HG02885 (cell line): ENCODE results near the gene RIT1.
"Not testable (repeated sequence)": the region's sequence is repeated elsewhere in the genome, so short reads cannot be mapped to it uniquely, and the experiment has no call there.

Source experiments
- ATAC-seq: cut with Tn5 transposase; IDR thresholded peaks from one replicate; pipeline ENCODE4 v1.9.1; 2021; ENCODE audit warnings: mild to moderate bottlenecking; ENCODE audit not compliant: unreplicated experiment, poor library complexity

RIT1 gene

GRCh38 chr1:155896476-155896875 is 14.7 kb downstream of the RIT1 start:
- not testable (repeated sequence) for ATAC-seq

- not testable (repeated sequence) for ATAC-seq
Observed at GRCh38 chr1:155895617-155896016, 15.5 kb downstream of the RIT1 start.

- no peak for ATAC-seq
Observed at GRCh38 chr1:155893389-155894142, 17.6 kb downstream of the RIT1 start.

DNA sequence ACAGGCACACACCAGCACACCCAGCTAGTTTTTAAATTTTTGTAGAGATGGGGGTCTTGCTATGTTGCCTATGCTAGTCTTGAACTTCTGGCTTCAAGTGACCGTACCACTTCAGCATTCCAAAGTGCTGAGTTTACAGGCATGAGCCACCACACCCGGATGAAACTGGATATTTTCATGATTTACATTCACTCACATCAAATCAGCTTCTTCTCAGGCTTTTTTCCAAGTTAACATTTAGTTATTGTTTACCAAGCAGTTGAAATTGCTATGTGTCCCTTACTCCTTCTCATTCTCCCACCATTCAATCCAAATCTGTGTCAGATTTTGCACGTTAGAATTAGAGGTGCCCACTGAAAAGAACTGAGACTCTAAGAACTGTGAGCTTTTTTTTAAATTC is 18.4 kb downstream of the RIT1 start:
- ATAC-seq, result no peak

DNA sequence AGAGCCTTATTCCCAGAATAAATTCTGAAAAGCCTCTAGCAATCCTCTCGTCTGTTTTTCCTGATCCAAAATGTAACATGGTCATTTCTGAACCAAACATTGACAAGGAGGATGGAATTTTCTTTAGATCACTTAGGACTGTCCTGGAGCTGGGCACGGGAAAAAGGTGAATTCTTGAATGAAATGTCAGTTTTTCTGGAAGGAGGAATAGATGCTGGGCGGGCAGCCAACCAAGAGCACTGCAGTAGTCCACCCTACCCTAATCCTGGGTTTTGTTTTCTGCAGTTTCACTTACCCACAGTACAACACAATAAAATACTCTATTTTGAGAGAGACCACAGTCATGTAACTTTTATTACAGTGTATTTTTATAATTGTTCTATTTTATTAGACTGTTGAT is 20.9 kb downstream of the RIT1 start:
- no peak for ATAC-seq

- no peak for ATAC-seq
Observed at GRCh38 chr1:155889566-155889965, 21.6 kb downstream of the RIT1 start.

GRCh38 chr1:155888481-155888880 is 22.7 kb downstream of the RIT1 start:
- no peak for ATAC-seq

GRCh38 chr1:155884982-155885381 is 26.2 kb downstream of the RIT1 start:
- ATAC-seq, result no peak

DNA sequence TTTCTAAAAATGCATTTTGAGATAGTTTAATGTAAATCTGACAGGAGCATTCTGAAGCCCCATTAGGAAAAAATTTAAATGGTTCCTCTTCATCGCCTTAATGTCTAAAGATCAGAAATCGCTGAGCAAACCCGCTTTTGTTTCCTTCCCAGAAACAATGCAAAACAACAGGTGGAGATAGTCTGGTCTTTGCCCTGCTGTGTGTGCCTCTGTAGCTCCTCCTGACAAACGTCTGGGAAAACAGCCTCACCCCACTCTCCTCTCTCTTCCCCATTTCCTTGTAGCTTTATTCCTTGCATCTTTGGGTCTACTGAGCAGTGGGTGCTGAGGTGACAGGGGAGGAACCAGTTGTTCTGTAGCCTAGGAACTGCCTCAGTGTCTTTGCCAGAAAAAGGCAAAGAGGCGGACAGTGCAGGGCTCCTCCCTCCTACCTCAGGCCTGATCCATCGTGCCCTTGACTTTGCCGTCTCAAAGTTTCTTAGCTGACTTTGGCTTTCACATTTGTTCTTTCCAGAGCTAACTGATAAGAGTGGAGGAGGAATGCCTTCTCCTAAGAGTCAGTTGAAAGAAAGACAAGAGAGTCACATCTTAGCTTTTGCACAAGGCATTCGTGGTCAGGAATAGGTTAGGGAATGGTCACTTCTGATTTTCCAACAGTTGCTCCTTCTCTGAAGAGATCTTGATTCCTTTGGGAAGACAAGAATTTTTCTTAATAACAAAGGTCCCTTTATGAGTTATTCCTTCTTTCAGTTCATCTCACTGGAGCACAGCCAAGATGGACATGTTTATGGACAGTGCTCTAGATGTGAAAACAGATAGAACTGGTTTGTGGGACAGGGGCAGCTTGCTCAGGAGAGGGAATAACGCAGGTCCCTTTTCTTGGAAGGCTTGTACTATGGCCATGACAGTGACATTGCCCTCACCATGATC is 26.9 kb downstream of the RIT1 start:
- ATAC-seq, result no peak

- ATAC-seq, result no peak
Observed at GRCh38 chr1:155882766-155883165, 28.4 kb downstream of the RIT1 start.

GRCh38 chr1:155882235-155882634 is 28.9 kb downstream of the RIT1 start:
- ATAC-seq, result no peak

- no peak for ATAC-seq
Observed at GRCh38 chr1:155880950-155881349, 30.2 kb downstream of the RIT1 start.

DNA sequence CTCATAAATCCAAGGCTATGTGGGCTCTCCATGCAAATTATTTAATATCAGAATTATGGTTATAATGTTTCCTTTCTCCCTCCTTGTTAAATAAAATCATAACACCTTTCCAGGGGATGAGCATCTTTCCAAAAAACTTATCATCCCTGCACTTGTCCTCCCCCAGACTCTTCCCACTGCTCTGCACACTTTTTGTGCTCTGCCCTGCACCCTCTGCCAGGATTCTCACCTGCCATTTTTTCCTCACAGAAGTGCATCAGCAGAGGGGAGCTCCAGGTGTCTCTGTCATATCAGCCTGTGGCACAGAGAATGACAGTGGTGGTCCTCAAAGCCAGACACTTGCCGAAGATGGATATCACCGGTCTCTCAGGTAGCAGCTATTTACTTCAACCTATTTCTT is 30.9 kb downstream of the RIT1 start:
- no peak for ATAC-seq

- no peak for ATAC-seq
Observed at GRCh38 chr1:155877945-155878344, 33.2 kb downstream of the RIT1 start.

GRCh38 chr1:155873860-155874259 is 37.3 kb downstream of the RIT1 start:
- ATAC-seq, result no peak

DNA sequence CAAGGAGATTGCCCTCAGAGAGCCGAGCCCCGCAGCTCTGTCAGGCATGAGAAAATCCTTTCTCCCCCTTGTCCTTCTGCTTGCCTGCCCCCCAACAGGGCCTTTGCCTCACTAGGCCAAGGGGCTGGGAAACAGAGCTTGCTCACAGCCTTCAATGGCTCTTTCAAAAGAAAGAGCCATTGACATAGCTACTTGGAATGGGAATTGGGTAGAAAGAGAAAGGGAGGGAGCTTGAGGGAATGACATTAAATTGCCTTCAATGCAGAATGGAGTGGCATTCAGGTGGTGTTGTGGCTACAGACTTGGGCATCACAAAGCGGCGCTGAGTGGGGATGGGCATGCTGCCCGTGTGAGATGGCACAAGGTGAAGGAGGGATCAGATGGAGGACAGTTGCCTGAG is 38.6 kb downstream of the RIT1 start:
- ATAC-seq, result no peak

DNA sequence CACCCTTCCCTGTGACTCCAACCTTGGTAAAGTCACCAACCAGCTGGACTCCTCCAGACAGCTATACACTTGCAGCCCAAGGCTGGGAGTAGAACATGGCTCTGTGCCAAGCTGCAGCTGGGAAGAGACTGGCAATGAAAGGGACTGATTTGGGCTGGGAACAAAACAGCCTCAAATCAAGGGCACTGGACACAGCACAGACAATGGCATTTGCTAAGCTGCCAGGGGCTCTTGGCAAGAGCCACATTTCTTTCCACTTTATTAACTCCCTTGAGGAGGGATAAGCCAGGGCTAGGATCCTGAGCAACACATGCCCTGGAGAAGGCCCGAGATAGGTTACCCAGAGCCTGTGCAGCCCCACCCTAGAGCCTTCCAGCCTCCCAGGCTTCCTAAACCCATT is 39.8 kb downstream of the RIT1 start:
- no peak for ATAC-seq

DNA sequence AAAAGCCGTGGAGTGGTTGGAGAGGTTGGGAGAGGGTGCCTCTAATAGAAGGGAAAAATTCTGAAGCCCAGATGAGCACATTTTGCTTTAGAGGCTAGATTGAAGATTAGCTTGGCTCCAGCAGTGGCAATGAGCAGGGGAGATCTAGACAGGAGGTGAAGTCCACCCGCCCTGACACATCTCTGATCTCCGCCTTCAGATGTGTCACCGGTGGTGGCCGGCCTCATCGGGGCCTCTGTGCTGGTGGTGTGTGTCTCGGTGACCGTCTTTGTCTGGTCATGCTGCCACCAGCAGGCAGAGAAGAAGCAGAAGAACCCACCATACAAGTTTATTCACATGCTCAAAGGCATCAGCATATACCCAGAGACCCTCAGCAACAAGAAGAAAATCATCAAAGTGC is 43.4 kb downstream of the RIT1 start:
- no peak for ATAC-seq

- ATAC-seq, result no peak
Observed at GRCh38 chr1:155864393-155864792, 46.8 kb downstream of the RIT1 start.

GRCh38 chr1:155861896-155862295 is 49.3 kb downstream of the RIT1 start:
- ATAC-seq, result no peak

GRCh38 chr1:155860970-155861510 is 50.1 kb downstream of the RIT1 start:
- no peak for ATAC-seq
